ENCODE measurements around the gene CYSRT1. TPM values are rescaled to one million over a fixed set of nuclear protein-coding genes. Genes with fewer than 3 reads are reported as not detected.

CYSRT1 gene
- total RNA-seq, 1 experiment from 2014 or later, result 16.0 TPM

Other genes starting within 250 kb of the CYSRT1 start
- 4.7 TPM in 1 of 2 replicates, not detected in the other for gene PTGDS, start 247.7 kb upstream of the CYSRT1 start, total RNA-seq (2014; rRNA removed; shearing (Covaris generic))
- gene LCNL1, start 242.2 kb upstream of the CYSRT1 start, total RNA-seq (2014; rRNA removed; shearing (Covaris generic)), result not detected in 2 replicates
- gene PAXX, start 232.8 kb upstream of the CYSRT1 start, total RNA-seq (2014; rRNA removed; shearing (Covaris generic)), result 52.2 and 79.6 TPM in 2 replicates
- gene CLIC3, start 228.6 kb upstream of the CYSRT1 start, total RNA-seq (2014; rRNA removed; shearing (Covaris generic)), result 2.1 and 6.2 TPM in 2 replicates
- gene ABCA2, start 196.9 kb upstream of the CYSRT1 start, total RNA-seq (2014; rRNA removed; shearing (Covaris generic)), result 8.5 and 12.3 TPM in 2 replicates
- not detected in 2 replicates for gene FUT7, start 193.1 kb upstream of the CYSRT1 start, total RNA-seq (2014; rRNA removed; shearing (Covaris generic))
- gene NPDC1, start 179.0 kb upstream of the CYSRT1 start, total RNA-seq (2014; rRNA removed; shearing (Covaris generic)), result 32.0 and 38.4 TPM in 2 replicates
- not detected in 2 replicates for gene ENTPD2, start 171.1 kb upstream of the CYSRT1 start, total RNA-seq (2014; rRNA removed; shearing (Covaris generic))
- gene SAPCD2, start 154.6 kb upstream of the CYSRT1 start, total RNA-seq (2014; rRNA removed; shearing (Covaris generic)), result 62.9 and 63.5 TPM in 2 replicates
- 28.9 and 34.7 TPM in 2 replicates for gene UAP1L1, start 147.7 kb upstream of the CYSRT1 start, total RNA-seq (2014; rRNA removed; shearing (Covaris generic))
- gene MAN1B1, start 138.2 kb upstream of the CYSRT1 start, total RNA-seq (2014; rRNA removed; shearing (Covaris generic)), result 67.0 and 73.9 TPM in 2 replicates
- gene DPP7, start 110.4 kb upstream of the CYSRT1 start, total RNA-seq (2014; rRNA removed; shearing (Covaris generic)), result 1.2 and 3.0 TPM in 2 replicates
- not detected in 2 replicates for gene GRIN1, start 86.0 kb upstream of the CYSRT1 start, total RNA-seq (2014; rRNA removed; shearing (Covaris generic))
- gene LRRC26, start 55.1 kb upstream of the CYSRT1 start, total RNA-seq (2014; rRNA removed; shearing (Covaris generic)), result 1.3 TPM in 1 of 2 replicates, not detected in the other
- not detected in 2 replicates for gene TMEM210, start 53.1 kb upstream of the CYSRT1 start, total RNA-seq (2014; rRNA removed; shearing (Covaris generic))
- gene ANAPC2, start 36.6 kb upstream of the CYSRT1 start, total RNA-seq (2014; rRNA removed; shearing (Covaris generic)), result 58.8 and 63.6 TPM in 2 replicates
- gene SSNA1, start 36.5 kb upstream of the CYSRT1 start, total RNA-seq (2014; rRNA removed; shearing (Covaris generic)), result 95.8 and 122 TPM in 2 replicates
- 17.6 and 25.7 TPM in 2 replicates for gene TPRN, start 24.4 kb upstream of the CYSRT1 start, total RNA-seq (2014; rRNA removed; shearing (Covaris generic))
- gene TMEM203, start 19.5 kb upstream of the CYSRT1 start, total RNA-seq (2014; rRNA removed; shearing (Covaris generic)), result 45.7 and 57.4 TPM in 2 replicates
- gene NDOR1, start 19.5 kb upstream of the CYSRT1 start, total RNA-seq (2014; rRNA removed; shearing (Covaris generic)), result 3.9 and 6.4 TPM in 2 replicates
- not detected in 2 replicates for gene RNF208, start 2.9 kb upstream of the CYSRT1 start, total RNA-seq (2014; rRNA removed; shearing (Covaris generic))
- not detected in 2 replicates for gene RNF224, start 2.3 kb downstream of the CYSRT1 start, total RNA-seq (2014; rRNA removed; shearing (Covaris generic))
- gene SLC34A3, start 5.7 kb downstream of the CYSRT1 start, total RNA-seq (2014; rRNA removed; shearing (Covaris generic)), result not detected in 2 replicates
- gene TUBB4B, start 16.1 kb downstream of the CYSRT1 start, total RNA-seq (2014; rRNA removed; shearing (Covaris generic)), result 1,012 and 1,099 TPM in 2 replicates
- gene STPG3, start 26.1 kb downstream of the CYSRT1 start, total RNA-seq (2014; rRNA removed; shearing (Covaris generic)), result not detected in 2 replicates
- 93.6 and 118 TPM in 2 replicates for gene NELFB, start 30.2 kb downstream of the CYSRT1 start, total RNA-seq (2014; rRNA removed; shearing (Covaris generic))
- 38.2 and 41.7 TPM in 2 replicates for gene TOR4A, start 52.6 kb downstream of the CYSRT1 start, total RNA-seq (2014; rRNA removed; shearing (Covaris generic))
- gene NRARP, start 77.1 kb downstream of the CYSRT1 start, total RNA-seq (2014; rRNA removed; shearing (Covaris generic)), result 6.3 and 6.7 TPM in 2 replicates
- gene EXD3, start 198.0 kb downstream of the CYSRT1 start, total RNA-seq (2014; rRNA removed; shearing (Covaris generic)), result 4.8 and 7.9 TPM in 2 replicates
- 0.18 TPM in 1 of 2 replicates, not detected in the other for gene NOXA1, start 198.2 kb downstream of the CYSRT1 start, total RNA-seq (2014; rRNA removed; shearing (Covaris generic))
- 1.6 and 1.9 TPM in 2 replicates for gene ENTPD8, start 216.2 kb downstream of the CYSRT1 start, total RNA-seq (2014; rRNA removed; shearing (Covaris generic))
- 76.9 and 96.6 TPM in 2 replicates for gene NSMF, start 234.2 kb downstream of the CYSRT1 start, total RNA-seq (2014; rRNA removed; shearing (Covaris generic))